Tibial artery (tissue), 4 donors: ENCODE data around the gene EPHA5.

Experiments used
- DNase-seq, 2 donors: peaks; one replicate each; pipeline ENCODE4 v3.0.0-alpha.2; 2019
- H3K27ac ChIP-seq, 2 donors: fragments of 200-600 bp; sonication (generic) in 1 of 2; 1 replicate in 1 of 2; 2 replicates in 1 of 2; pipeline ENCODE4 v1.5.1; 2018 to 2019; ENCODE audit warnings: mild to moderate bottlenecking in 1 of 2
- H3K27me3 ChIP-seq, 2 donors: fragments of 200-600 bp; sonication (generic) in 1 of 2; one replicate each; pipeline versions ENCODE4 v1.5.1 to v1.6.0; 2016 to 2019
- H3K36me3 ChIP-seq, 3 donors: fragments of 200-600 bp; sonication (generic) in 2 of 3; one replicate each; pipeline ENCODE4 v1.5.1; 2016 to 2019; ENCODE audit warnings: mild to moderate bottlenecking in 2 of 3
- H3K4me1 ChIP-seq, 4 donors: fragments of 200-600 bp; sonication (generic) in 2 of 4; 1 replicate in 3 of 4; 2 replicates in 1 of 4; pipeline ENCODE4 v1.5.1; 2016 to 2019
- H3K4me3 ChIP-seq, 2 donors: fragments of 200-600 bp; sonication (generic) in 1 of 2; 1 replicate in 1 of 2; 2 replicates in 1 of 2; pipeline ENCODE4 v1.5.1; 2018 to 2019; ENCODE audit warnings: mild to moderate bottlenecking in 2 of 2
- H3K9me3 ChIP-seq, 3 donors: fragments of 200-600 bp; sonication (generic) in 1 of 3; one replicate each; pipeline ENCODE4 v1.5.1; 2016 to 2019
- CTCF ChIP-seq, 2 experiments: fragments of 200-600 bp in 1 of 2; fragments of 450-650 bp in 1 of 2; IDR thresholded peaks; one replicate each; pipeline ENCODE4 v1.5.1; 2017 to 2019; ENCODE audit warnings: antibody characterized with exemption in 2 of 2, mild to moderate bottlenecking in 1 of 2, moderate library complexity in 1 of 2
- intact Hi-C: fragments of 100-400 bp; cut with DNase I; formaldehyde crosslinking; loops from one replicate; pipeline ENCODE4 v1.15.0; 2023; ENCODE audit warnings: low total_unique reads

The EPHA5 gene

GRCh38 chr4:65495439-65495838 lies 174.8 kb downstream of the EPHA5 start:
- Histone ChIP-seq H3K36me3 (no peaks in the 10 kb centered on the region), H3K27me3 (no peaks in the 10 kb centered on the region), H3K4me1 (no peaks in the 10 kb centered on the region), H3K27ac (no peak overlapping the region), H3K4me3 (no peak overlapping the region), H3K9me3 (no peaks in the 10 kb centered on the region)
- TF ChIP-seq CTCF (IDR thresholded peaks at IDR 0.05): no peak
- DNase-seq: no peak
- intact Hi-C loops: no loop called here

DNA sequence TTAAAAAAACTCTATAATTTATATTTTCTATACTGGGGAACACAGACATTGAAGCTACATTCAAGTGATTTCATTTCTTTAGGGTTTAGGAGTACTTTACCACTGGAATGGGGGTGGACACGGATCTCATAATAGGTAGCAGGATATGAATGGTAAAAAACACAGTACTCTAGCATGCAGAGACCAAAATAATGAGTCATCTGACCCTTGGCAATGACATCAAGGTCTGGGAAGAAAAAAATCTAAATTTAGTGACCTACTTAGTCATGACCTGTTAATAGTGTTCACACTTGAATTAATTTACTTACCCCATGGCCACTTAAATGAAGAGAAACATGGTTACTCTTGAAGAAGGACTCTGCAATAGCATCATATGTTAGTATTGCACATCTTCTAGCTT lies 187.9 kb downstream of the EPHA5 start:
- no peak for TF ChIP-seq CTCF (IDR thresholded peaks at IDR 0.05)
- H3K4me1 ChIP-seq: no peaks in the 10 kb centered on the region
- no peaks in the 10 kb centered on the region for H3K36me3 ChIP-seq
- intact Hi-C loops: no loop called here
- H3K4me3 ChIP-seq: no peak overlapping the region
- DNase-seq: no peak
- H3K27ac ChIP-seq: no peak overlapping the region
- H3K9me3 ChIP-seq: no peaks in the 10 kb centered on the region
- no peaks in the 10 kb centered on the region for H3K27me3 ChIP-seq

DNA sequence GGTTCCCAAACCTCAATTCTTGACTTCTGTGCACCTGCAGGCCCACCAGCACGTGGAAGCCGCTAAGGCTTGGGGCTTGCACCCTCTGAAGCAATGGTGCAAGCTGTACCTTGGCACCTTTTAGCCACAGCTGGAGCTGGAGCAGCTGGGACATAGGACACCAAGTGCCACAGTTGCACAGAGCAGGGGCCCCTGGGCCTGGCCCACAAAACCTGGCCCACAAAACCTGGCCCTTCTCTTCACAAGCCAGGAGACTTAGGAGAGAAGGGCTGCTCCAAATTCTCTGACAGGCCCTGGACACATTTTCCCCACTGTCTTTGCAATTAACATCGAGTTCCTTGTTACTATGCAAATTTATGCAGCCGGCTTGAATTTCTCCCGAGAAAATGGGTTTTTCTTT lies 197.8 kb downstream of the EPHA5 start:
- TF ChIP-seq CTCF (IDR thresholded peaks at IDR 0.05): no peak

GRCh38 chr4:65467068-65467680 lies 203.1 kb downstream of the EPHA5 start:
- no peak for DNase-seq
- Histone ChIP-seq H3K36me3 (no peaks in the 10 kb centered on the region), H3K9me3 (no peaks in the 10 kb centered on the region), H3K4me3 (no peak overlapping the region), H3K27ac (no peak overlapping the region), H3K4me1 (no peaks in the 10 kb centered on the region), H3K27me3 (no peaks in the 10 kb centered on the region)
- TF ChIP-seq CTCF (IDR thresholded peaks at IDR 0.05): no peak
- intact Hi-C loops: no loop called here

More for the DNA sequence above, 197.8 kb downstream of the EPHA5 start:
- Histone ChIP-seq H3K36me3 (no peaks in the 10 kb centered on the region), H3K4me1 (no peaks in the 10 kb centered on the region), H3K27ac (no peak overlapping the region), H3K9me3 (no peaks in the 10 kb centered on the region), H3K4me3 (no peak overlapping the region), H3K27me3 (no peaks in the 10 kb centered on the region)
- DNase-seq: no peak
- intact Hi-C loops: no loop called here

DNA sequence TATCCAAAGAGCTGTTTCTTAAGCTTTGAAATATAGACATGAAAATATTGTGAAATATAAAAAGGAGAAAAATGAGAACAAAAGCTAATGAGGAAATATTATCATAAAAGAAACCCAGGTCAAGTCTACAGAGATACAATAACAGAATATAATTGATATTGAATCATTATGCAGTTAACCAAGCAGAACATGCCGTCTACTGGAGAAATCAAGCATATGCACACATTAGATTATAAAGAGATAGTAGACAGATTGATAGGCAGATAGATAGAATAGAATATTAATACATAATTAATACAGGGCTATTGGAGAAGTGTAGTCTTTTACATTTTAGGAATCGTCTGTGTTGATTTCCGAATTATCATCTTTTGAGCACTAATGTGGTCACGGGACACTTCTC lies 208.5 kb downstream of the EPHA5 start:
- Histone ChIP-seq H3K4me3 (no peak overlapping the region), H3K36me3 (no peaks in the 10 kb centered on the region), H3K27me3 (no peaks in the 10 kb centered on the region), H3K4me1 (no peaks in the 10 kb centered on the region), H3K9me3 (no peaks in the 10 kb centered on the region), H3K27ac (no peak overlapping the region)
- TF ChIP-seq CTCF (IDR thresholded peaks at IDR 0.05): no peak
- no peak for DNase-seq
- intact Hi-C loops: no loop called here

GRCh38 chr4:65457011-65457410 lies 213.3 kb downstream of the EPHA5 start:
- Histone ChIP-seq H3K27me3 (no peaks in the 10 kb centered on the region), H3K27ac (no peak overlapping the region), H3K4me3 (no peak overlapping the region), H3K4me1 (no peaks in the 10 kb centered on the region), H3K36me3 (no peaks in the 10 kb centered on the region), H3K9me3 (no peaks in the 10 kb centered on the region)
- DNase-seq: no peak
- intact Hi-C loops: no loop called here
- TF ChIP-seq CTCF (IDR thresholded peaks at IDR 0.05): no peak
